Skeletal muscle satellite cell (primary cell): ENCODE measurements around the gene ZNF595.
"Not testable (repeated sequence)": the region's sequence is repeated elsewhere in the genome, so short reads cannot be mapped to it uniquely, and the experiment has no call there.

Experiments
- H3K27me3 ChIP-seq: 2 replicates; pipeline ENCODE4 v1.7.0; 2013; ENCODE audit warnings: low read length; ENCODE audit not compliant: control insufficient read depth, insufficient read depth
- H3K36me3 ChIP-seq: 2 replicates; pipeline ENCODE4 v1.7.0; 2013; ENCODE audit warnings: mild to moderate bottlenecking, control low read depth, low read length; ENCODE audit not compliant: insufficient read depth
- H3K4me1 ChIP-seq: 2 replicates; pipeline ENCODE4 v1.7.0; 2013; ENCODE audit warnings: low read length; ENCODE audit not compliant: control insufficient read depth, insufficient read depth
- H3K4me2 ChIP-seq: 2 replicates; pipeline ENCODE4 v1.7.0; 2013; ENCODE audit warnings: mild to moderate bottlenecking, low read length
- H3K4me3 ChIP-seq: 2 replicates; pipeline ENCODE4 v1.7.0; 2013; ENCODE audit warnings: low read length
- H3K9ac ChIP-seq: 2 replicates; pipeline ENCODE4 v1.7.0; 2013; ENCODE audit warnings: mild to moderate bottlenecking, low read depth, low read length, moderate library complexity
- H3K9me3 ChIP-seq: replicated peaks from 2 replicates; pipeline ENCODE4 v1.7.0; 2013; ENCODE audit warnings: mild to moderate bottlenecking, control low read depth, low read length

ZNF595 gene

GRCh38 chr4:99863-100262 is 46.7 kb downstream of the ZNF595 start:
- H3K36me3 ChIP-seq, result no peaks in the 10 kb centered on the region
- H3K4me1 ChIP-seq, result no peaks in the 10 kb centered on the region
- H3K9me3 ChIP-seq, result peaks cover 24% of the 10 kb centered on the region
- H3K4me2 ChIP-seq, result no peak overlapping the region
- H3K27me3 ChIP-seq, result no peaks in the 10 kb centered on the region
- no peak overlapping the region for H3K9ac ChIP-seq
- H3K4me3 ChIP-seq, result no peak overlapping the region

- Histone ChIP-seq H3K4me1 (no peaks in the 10 kb centered on the region), H3K9ac (no peak overlapping the region), H3K4me3 (no peak overlapping the region), H3K27me3 (peaks cover 33% of the 10 kb centered on the region), H3K9me3 (peaks cover 27% of the 10 kb centered on the region), H3K4me2 (no peak overlapping the region), H3K36me3 (no peaks in the 10 kb centered on the region)
These were observed 53.9 kb downstream of the ZNF595 start for GRCh38 chr4:107083-107443.

GRCh38 chr4:107444-108429 is 54.6 kb downstream of the ZNF595 start:
- H3K27me3 ChIP-seq, result peaks cover 33% of the 10 kb centered on the region
- H3K4me3 ChIP-seq, result no peak overlapping the region
- H3K4me2 ChIP-seq, result no peak overlapping the region
- H3K36me3 ChIP-seq, result no peaks in the 10 kb centered on the region
- no peaks in the 10 kb centered on the region for H3K4me1 ChIP-seq
- H3K9ac ChIP-seq, result no peak overlapping the region
- H3K9me3 ChIP-seq, result peaks cover 27% of the 10 kb centered on the region

- Histone ChIP-seq H3K4me3 (no peak overlapping the region), H3K36me3 (no peaks in the 10 kb centered on the region), H3K4me2 (no peak overlapping the region), H3K9me3 (peaks cover 11% of the 10 kb centered on the region), H3K9ac (no peak overlapping the region), H3K27me3 (peaks cover 12% of the 10 kb centered on the region), H3K4me1 (no peaks in the 10 kb centered on the region)
These were observed 59.6 kb downstream of the ZNF595 start for GRCh38 chr4:112771-113170.

GRCh38 chr4:113732-114131 is 60.6 kb downstream of the ZNF595 start:
- H3K9me3 ChIP-seq, result peaks cover 4% of the 10 kb centered on the region
- no peak overlapping the region for H3K9ac ChIP-seq

GRCh38 chr4:114149-114548 is 61.0 kb downstream of the ZNF595 start:
- H3K36me3 ChIP-seq, result no peaks in the 10 kb centered on the region
- no peak overlapping the region for H3K4me2 ChIP-seq
- peaks cover 2% of the 10 kb centered on the region for H3K9me3 ChIP-seq
- no peaks in the 10 kb centered on the region for H3K27me3 ChIP-seq
- H3K4me1 ChIP-seq, result no peaks in the 10 kb centered on the region
- no peak overlapping the region for H3K9ac ChIP-seq
- no peak overlapping the region for H3K4me3 ChIP-seq

More at GRCh38 chr4:113732-114131, 60.6 kb downstream of the ZNF595 start:
- no peaks in the 10 kb centered on the region for H3K36me3 ChIP-seq
- H3K4me1 ChIP-seq, result no peaks in the 10 kb centered on the region
- no peak overlapping the region for H3K4me2 ChIP-seq
- peaks cover 4% of the 10 kb centered on the region for H3K27me3 ChIP-seq
- H3K4me3 ChIP-seq, result no peak overlapping the region

- Histone ChIP-seq H3K9me3 (peaks cover 6% of the 10 kb centered on the region), H3K9ac (no peak overlapping the region), H3K4me2 (no peak overlapping the region), H3K4me1 (no peaks in the 10 kb centered on the region), H3K36me3 (no peaks in the 10 kb centered on the region), H3K4me3 (no peak overlapping the region), H3K27me3 (no peaks in the 10 kb centered on the region)
These were observed 63.4 kb downstream of the ZNF595 start for GRCh38 chr4:116499-116898.

- Histone ChIP-seq H3K4me1 (peaks cover 2% of the 10 kb centered on the region), H3K4me3 (no peak overlapping the region), H3K36me3 (peaks cover under 1% of the 10 kb centered on the region), H3K27me3 (no peaks in the 10 kb centered on the region), H3K9ac (no peak overlapping the region), H3K9me3 (peaks cover 11% of the 10 kb centered on the region), H3K4me2 (no peak overlapping the region)
These were observed 67.5 kb downstream of the ZNF595 start for GRCh38 chr4:120616-121015.

GRCh38 chr4:121408-122084 is 68.4 kb downstream of the ZNF595 start:
- H3K4me2 ChIP-seq, result no peak overlapping the region
- H3K9ac ChIP-seq, result no peak overlapping the region
- H3K9me3 ChIP-seq, result peaks cover 19% of the 10 kb centered on the region
- H3K4me1 ChIP-seq, result peaks cover 6% of the 10 kb centered on the region
- no peaks in the 10 kb centered on the region for H3K27me3 ChIP-seq
- H3K36me3 ChIP-seq, result peaks cover 5% of the 10 kb centered on the region
- H3K4me3 ChIP-seq, result no peak overlapping the region

- H3K9ac ChIP-seq, result peak overlapping the region; percentile 92
- H3K27me3 ChIP-seq, H3K4me1 ChIP-seq: not testable (repeated sequence)
- H3K4me3 ChIP-seq, result peak overlapping the region; percentile 99
- peaks cover 19% of the 10 kb centered on the region for H3K9me3 ChIP-seq
- peaks cover 14% of the 10 kb centered on the region for H3K36me3 ChIP-seq
- H3K4me2 ChIP-seq, result peak overlapping the region; percentile 88
These were observed 70.8 kb downstream of the ZNF595 start for GRCh38 chr4:123922-124274.

GRCh38 chr4:124275-125081 is 71.4 kb downstream of the ZNF595 start, which contains the start of gene ZNF718:
Gene ZNF718, plus strand, starts transcription at chr4:124501. Its CDS starts 170 bp downstream, at chr4:124671.
- peak within 1 kb of the TSS; percentile 88 for H3K4me2 ChIP-seq
- no peaks in the 10 kb centered on the region for H3K27me3 ChIP-seq
- peaks cover 16% of the 10 kb centered on the region for H3K9me3 ChIP-seq
- peaks cover 14% of the 10 kb centered on the region for H3K36me3 ChIP-seq
- H3K4me3 ChIP-seq, result peak within 1 kb of the TSS; percentile 99
- peak within 1 kb of the TSS; percentile 92 for H3K9ac ChIP-seq
- H3K4me1 ChIP-seq, result peaks cover 6% of the 10 kb centered on the region
